Osteoblast (primary cell): Measurements from ENCODE around the gene CCR5AS.

Source experiments
- DNase-seq: peaks from one replicate; pipeline ENCODE4 v3.0.0; 2011; ENCODE audit warnings: low spot score, mixed read lengths; ENCODE audit not compliant: insufficient read length; ENCODE audit errors: missing footprints
- H2AFZ ChIP-seq: 2 replicates; pipeline ENCODE4 v1.6.0; 2011; ENCODE audit warnings: mild to moderate bottlenecking, low read length
- H3K27ac ChIP-seq: 2 replicates; pipeline ENCODE4 v1.5.1; 2011; ENCODE audit warnings: mild to moderate bottlenecking, low read depth, low read length, moderate library complexity
- H3K27me3 ChIP-seq: 2 replicates; pipeline ENCODE4 v1.6.0; 2012; ENCODE audit warnings: mild to moderate bottlenecking, control low read depth, inconsistent platforms, low read length, moderate library complexity; ENCODE audit not compliant: insufficient read depth
- H3K36me3 ChIP-seq: 2 replicates; pipeline ENCODE4 v1.5.1; 2011; ENCODE audit warnings: mild to moderate bottlenecking, low read length, control low read depth, moderate library complexity; ENCODE audit not compliant: insufficient read depth
- H3K4me1 ChIP-seq: 2 replicates; pipeline ENCODE4 v1.5.1; 2011; ENCODE audit warnings: mild to moderate bottlenecking, low read length, control low read depth, moderate library complexity; ENCODE audit not compliant: insufficient read depth
- H3K4me2 ChIP-seq: 2 replicates; pipeline ENCODE4 v1.6.0; 2011; ENCODE audit warnings: mild to moderate bottlenecking, low read length; ENCODE audit not compliant: insufficient read depth
- H3K4me3 ChIP-seq: fragments of 200-600 bp; sonication (generic); 3 replicates; pipeline ENCODE4 v1.5.1; 2012; ENCODE audit warnings: mild to moderate bottlenecking, low read length, inconsistent platforms; ENCODE audit not compliant: insufficient read depth
- H3K79me2 ChIP-seq: 2 replicates; pipeline ENCODE4 v1.6.0; 2012; ENCODE audit warnings: mild to moderate bottlenecking, low read length, control low read depth, inconsistent platforms; ENCODE audit not compliant: insufficient read depth
- H3K9me3 ChIP-seq: 2 replicates; pipeline ENCODE4 v1.5.1; 2011; ENCODE audit warnings: low read depth, low read length, control low read depth
- H4K20me1 ChIP-seq: 2 replicates; pipeline ENCODE4 v1.6.0; 2012; ENCODE audit warnings: mild to moderate bottlenecking, low read length, control low read depth; ENCODE audit not compliant: insufficient read depth
- TF ChIP-seq, protein P1 (sequence below): IDR thresholded peaks from 2 replicates; pipeline ENCODE4 v1.5.1; 2011; ENCODE audit warnings: mild to moderate bottlenecking, low read depth, low read length, moderate library complexity; ENCODE audit errors: extremely low read depth

The CCR5AS gene

DNA sequence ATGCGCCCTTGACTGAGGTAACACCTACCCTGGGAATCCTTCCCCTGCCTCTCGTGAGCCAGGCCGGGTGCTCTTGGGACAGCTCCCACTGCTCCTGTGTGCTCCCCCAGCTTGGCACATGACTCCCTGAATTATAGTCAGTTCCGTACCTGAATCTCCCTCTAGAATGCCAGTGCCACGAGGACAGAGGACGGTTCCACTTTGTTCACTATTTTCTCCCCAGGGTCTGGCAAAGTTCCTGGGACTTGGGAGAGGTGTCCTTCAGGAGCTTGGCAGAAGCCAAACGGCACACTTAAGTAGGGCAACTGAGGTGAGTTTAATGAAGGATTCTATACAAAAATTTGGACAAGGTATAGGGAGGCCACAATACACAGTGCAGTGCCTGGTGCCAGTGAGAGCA is 9.8 kb downstream of the CCR5AS start:
- Histone ChIP-seq H3K4me2 (no peak overlapping the region), H4K20me1 (no peaks in the 10 kb centered on the region), H3K9me3 (no peaks in the 10 kb centered on the region), H3K4me1 (peaks cover 21% of the 10 kb centered on the region), H3K36me3 (no peaks in the 10 kb centered on the region), H3K79me2 (no peaks in the 10 kb centered on the region), H3K27me3 (peaks cover 2% of the 10 kb centered on the region), H3K4me3 (no peak overlapping the region), H3K27ac (no peak overlapping the region), H2AFZ (no peak overlapping the region)
- DNase-seq, result no peak
- TF ChIP-seq, protein P1, sequence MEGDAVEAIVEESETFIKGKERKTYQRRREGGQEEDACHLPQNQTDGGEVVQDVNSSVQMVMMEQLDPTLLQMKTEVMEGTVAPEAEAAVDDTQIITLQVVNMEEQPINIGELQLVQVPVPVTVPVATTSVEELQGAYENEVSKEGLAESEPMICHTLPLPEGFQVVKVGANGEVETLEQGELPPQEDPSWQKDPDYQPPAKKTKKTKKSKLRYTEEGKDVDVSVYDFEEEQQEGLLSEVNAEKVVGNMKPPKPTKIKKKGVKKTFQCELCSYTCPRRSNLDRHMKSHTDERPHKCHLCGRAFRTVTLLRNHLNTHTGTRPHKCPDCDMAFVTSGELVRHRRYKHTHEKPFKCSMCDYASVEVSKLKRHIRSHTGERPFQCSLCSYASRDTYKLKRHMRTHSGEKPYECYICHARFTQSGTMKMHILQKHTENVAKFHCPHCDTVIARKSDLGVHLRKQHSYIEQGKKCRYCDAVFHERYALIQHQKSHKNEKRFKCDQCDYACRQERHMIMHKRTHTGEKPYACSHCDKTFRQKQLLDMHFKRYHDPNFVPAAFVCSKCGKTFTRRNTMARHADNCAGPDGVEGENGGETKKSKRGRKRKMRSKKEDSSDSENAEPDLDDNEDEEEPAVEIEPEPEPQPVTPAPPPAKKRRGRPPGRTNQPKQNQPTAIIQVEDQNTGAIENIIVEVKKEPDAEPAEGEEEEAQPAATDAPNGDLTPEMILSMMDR, result no peak

DNA sequence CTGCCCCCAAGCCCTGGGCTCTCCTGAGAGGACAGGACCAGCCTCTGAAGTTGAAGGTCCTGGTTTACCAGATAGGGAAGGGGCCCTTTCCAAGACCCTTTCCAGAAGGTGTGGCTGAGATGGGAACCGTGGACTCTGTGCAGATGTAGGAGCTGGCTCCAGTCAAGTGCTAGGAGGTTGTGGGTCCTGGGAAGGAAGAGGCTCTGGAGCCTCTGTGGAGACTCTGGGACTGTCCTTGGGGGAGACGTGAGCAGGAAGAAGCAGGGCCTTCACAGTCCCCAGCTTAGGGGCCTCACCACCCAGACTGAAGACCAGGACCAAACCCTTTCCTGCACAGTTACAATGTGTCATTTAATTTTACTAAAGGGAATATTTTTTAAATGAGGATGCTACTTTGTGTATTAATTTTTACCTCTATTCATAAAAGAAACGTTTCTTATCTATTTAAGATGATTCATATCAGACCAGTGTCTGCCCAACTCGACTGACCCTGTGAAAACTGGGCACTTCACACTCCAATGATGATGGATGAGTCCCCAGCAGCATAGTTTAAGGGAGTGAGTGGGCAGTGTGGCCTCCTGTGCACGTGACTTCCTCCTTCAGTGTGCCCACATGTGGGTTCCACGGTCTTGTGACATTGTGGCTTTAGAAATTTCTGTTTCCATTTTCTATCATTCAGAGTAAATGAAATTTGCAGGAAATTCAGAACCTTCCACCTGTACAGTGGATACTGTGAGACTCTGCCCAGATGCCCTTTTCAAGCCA is 10.9 kb downstream of the CCR5AS start:
- Histone ChIP-seq H3K4me3 (no peak overlapping the region), H3K4me1 (peaks cover 21% of the 10 kb centered on the region), H3K27me3 (peaks cover 2% of the 10 kb centered on the region), H2AFZ (no peak overlapping the region), H3K36me3 (no peaks in the 10 kb centered on the region), H3K4me2 (no peak overlapping the region), H4K20me1 (no peaks in the 10 kb centered on the region), H3K79me2 (no peaks in the 10 kb centered on the region), H3K9me3 (no peaks in the 10 kb centered on the region), H3K27ac (no peak overlapping the region)
- DNase-seq, result no peak
- TF ChIP-seq, protein P1, result no peak

DNA sequence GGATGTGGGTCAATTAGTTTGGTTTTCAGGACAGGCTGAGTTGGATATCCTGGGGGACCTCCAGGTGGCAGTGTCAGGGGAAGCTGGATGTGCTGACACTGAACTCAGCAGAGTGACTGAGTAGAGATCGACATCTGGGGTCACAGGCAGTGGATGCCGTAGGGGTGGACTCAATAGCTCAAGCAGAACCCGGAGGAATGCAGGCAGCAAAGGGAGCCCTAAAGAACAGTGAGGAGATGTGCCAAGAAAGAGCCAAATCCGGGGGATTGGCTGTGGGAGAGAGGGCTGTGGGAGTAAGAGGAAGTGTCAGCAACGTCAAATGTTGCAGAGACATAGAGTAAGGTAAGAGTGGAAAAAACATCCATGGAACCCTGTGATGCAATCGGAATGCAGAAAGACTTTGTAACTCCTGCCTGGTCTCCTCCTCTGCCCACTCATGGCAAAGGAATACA is 11.6 kb downstream of the CCR5AS start:
- TF ChIP-seq, protein P1, result no peak
- no peak for DNase-seq
- Histone ChIP-seq H2AFZ (peak overlapping the region; percentile 10), H3K4me3 (no peak overlapping the region), H3K9me3 (no peaks in the 10 kb centered on the region), H3K27me3 (peaks cover 2% of the 10 kb centered on the region), H3K27ac (no peak overlapping the region), H3K4me1 (peaks cover 21% of the 10 kb centered on the region), H4K20me1 (no peaks in the 10 kb centered on the region), H3K36me3 (no peaks in the 10 kb centered on the region), H3K4me2 (no peak overlapping the region), H3K79me2 (no peaks in the 10 kb centered on the region)

DNA sequence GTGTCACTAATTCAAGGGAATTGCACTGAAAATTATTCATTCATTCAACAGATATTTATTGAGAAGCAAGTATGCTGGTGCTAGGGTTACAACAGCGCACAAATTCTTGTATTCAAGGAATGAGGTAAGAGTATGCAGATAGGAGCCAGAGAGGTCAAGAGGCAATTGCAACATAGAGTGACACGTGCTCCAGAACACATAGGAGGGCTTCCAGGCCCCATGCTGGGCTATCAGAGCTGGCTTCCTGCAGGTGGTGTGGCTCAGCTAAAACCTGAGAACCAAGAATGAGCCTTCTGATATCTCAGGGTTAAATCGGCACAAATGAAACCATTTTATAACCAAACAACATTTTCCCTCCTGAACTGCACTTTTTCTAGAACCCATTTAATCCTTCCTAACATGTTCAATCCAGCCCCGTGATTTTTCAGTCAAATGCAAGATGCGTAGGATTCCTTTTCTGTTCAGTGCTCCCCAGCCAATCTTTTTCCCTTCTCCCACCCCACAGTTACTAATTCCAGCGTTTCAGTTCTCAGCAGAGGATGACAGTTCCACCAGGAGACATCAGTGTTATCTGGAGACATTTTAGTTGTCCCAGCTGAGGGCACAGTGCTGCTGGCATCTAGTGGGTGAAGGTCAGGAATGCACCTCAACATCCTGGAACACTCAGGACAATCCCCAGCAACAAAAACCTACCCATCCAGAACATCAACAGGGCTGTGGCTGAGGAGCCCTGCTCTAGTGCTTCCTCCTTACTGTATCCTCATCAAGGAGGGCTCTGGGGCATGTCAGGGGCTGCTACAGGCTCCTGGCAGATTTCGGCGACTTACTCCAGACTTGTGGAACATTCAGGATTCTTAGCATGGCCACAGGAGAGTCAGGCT is 13.1 kb downstream of the CCR5AS start:
- H3K79me2 ChIP-seq, result no peaks in the 10 kb centered on the region
- H3K36me3 ChIP-seq, result no peaks in the 10 kb centered on the region
- H2AFZ ChIP-seq, result no peak overlapping the region
- no peak overlapping the region for H3K4me3 ChIP-seq
- H3K27me3 ChIP-seq, result peaks cover 8% of the 10 kb centered on the region
- TF ChIP-seq, protein P1, result no peak
- H3K4me1 ChIP-seq, result peaks cover 10% of the 10 kb centered on the region
- no peak overlapping the region for H3K4me2 ChIP-seq
- H4K20me1 ChIP-seq, result no peaks in the 10 kb centered on the region
- H3K27ac ChIP-seq, result no peak overlapping the region
- no peak for DNase-seq
- no peaks in the 10 kb centered on the region for H3K9me3 ChIP-seq
